IPS-NIHi7 (cell line): ENCODE results near the gene DOK3.
"Not testable (repeated sequence)": the region's sequence is repeated elsewhere in the genome, so short reads cannot be mapped to it uniquely, and the experiment has no call there.

ENCODE experiments used
- DNase-seq: peaks from one replicate; pipeline ENCODE4 v3.0.0; 2012; ENCODE audit warnings: mixed read lengths; ENCODE audit errors: extremely low spot score

The DOK3 gene

DNA sequence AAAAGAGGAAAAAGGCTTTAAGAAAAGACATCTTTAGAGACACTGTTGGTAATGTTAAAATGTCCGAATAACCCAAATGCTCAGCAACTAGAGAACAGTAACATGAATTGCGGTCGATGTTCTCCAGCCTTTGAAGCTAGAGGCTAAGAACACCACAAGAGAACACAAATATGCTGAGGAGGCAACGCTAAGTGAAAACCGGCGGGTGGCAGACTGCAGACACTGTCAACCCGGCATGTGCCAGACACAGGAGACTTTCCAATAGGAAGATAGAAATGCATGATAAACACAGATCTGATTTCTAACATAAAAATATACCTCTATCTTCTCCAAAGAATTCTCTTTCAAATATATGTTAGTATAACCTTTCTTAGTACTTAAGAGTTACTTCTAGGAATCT lies 25.5 kb upstream of the DOK3 start:
- DNase-seq, result no peak

DNA sequence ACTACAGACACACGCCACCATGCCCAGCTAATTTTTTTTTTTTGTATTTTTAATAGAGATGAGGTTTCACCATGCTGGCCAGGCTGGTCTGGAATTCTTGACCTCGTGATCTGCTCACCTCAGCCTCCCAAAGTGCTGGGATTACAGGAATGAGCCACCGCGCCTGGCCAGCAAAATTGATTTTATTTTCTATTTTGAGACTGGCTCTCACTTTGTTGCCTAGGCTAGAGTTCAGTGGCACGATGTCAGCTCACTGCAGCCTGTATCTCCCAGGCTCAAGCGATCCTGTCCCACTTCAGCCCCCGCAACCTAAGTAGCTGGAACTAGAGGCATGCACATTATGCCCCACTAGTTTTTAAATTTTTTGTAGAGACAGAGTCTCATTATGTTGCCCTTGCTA lies 24.8 kb upstream of the DOK3 start:
- not testable (repeated sequence) for DNase-seq

DNA sequence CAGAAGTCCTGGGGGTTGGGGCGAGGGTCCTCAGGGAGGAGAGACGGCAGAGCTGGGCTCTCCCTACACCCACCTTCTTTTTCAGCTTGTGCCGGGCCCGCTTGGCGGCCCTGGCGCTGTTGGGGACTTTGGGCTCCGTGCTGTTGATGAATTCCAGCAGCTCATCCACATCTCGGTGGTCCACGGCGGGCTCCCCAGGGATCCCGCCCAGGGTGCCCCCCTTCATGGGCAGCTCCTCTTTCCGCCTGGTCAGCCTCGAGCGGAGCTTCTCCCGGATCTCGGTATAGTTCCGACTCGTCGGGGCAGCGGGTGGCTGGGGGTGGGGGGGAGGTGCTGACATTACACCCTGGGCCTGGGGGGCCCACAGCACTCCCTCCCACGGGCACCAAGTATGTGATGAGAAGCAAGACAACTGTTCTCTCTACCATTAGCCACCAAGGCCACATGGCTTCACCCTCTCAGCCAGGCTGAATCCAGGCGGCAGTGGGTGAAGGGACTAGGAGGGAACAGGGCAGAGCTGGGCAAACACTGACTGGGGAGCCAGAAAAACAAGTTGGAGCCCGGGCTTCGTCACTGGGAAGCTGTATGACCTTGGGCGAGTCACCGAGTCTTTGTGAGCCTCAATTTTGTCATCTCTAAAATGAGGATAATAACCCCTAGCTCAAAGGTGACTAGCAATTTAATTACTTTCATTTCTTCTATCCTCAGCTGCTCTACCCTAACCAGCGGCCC lies 21.7 kb upstream of the DOK3 start:
- DNase-seq, result no peak

DNA sequence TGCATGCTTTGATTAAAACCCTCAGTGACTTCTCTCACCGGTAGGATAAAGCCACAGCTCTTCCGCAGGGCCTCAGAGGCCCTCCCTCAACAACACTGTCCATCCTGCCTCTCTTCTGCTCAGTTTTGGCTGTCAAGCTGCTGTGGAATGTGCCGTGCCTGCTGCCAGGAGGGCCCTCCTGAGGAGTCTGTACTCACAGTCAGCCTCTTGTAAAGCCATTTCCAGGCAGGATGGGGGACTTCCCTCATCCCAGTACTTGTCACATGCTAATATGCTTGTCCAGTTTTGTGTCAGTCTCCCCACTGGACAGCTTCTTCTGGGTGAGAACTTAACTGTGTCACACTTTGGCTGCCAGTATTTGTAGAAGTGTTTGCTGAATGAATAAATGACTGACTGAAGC lies 21.0 kb upstream of the DOK3 start:
- DNase-seq, result no peak

DNA sequence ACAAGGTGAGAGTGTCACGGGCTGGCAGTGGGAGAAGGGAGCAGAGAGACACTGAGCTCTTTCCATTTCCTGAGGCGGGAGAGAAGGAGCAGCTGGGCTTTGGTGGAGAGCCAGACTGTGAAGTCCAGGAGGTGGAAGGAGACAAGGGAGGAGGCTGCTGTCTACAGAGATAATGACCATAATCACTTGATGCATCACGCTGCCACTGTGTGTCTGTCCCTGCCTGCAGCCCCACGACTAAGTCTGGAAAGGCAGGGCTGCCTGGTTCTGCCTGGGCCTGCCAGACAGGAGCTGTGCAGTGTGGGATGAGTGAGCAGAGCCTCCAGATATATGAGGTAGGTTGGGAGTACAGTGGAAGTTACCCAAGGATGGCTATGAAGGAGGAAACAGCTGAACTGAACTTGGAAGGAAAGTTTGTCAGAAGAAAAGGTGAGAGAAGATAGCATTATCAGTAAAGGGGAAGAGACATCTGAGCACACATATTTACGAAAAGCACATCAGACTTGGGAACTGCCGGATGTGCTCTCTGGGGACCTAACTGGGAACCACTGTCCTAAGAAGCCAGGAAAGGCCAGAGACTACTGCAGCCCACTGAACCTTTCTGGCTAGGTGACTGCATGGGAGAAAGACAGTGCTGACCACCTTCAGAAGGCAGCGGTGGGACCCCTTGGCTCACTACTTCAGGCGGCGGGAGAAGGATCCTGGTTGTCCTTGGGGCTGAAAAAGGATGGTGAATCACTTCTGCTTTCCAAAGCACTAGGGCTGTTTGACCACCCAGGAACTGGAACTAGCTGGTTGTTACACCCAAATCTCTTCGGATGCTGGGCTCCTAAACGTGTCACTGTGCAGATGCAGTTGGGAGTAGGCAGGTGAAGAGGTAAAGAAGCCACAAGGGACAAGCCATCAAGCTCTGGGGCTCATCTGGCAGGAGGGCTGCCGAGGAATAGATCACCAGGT lies 19.9 kb upstream of the DOK3 start:
- no peak for DNase-seq

DNA sequence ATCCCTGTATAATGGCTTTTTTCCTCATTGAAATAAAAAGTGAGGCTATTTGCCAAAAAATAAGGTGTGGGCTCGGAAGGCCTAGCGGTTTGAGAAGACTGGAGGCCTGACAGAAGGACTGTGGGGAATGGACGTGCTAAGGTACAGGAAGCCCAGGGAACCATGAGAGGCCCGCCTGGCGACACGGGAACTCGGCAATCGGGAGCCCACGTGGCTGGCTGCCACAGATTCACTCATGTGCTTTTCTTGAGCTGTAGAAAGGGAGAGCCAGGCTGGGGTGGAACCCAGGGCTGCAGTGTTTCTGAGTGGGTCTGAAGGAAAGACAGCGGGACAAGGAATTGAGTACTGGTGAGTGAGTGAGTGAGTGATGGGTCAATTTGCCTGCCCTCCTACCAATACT lies 19.0 kb upstream of the DOK3 start:
- no peak for DNase-seq

DNA sequence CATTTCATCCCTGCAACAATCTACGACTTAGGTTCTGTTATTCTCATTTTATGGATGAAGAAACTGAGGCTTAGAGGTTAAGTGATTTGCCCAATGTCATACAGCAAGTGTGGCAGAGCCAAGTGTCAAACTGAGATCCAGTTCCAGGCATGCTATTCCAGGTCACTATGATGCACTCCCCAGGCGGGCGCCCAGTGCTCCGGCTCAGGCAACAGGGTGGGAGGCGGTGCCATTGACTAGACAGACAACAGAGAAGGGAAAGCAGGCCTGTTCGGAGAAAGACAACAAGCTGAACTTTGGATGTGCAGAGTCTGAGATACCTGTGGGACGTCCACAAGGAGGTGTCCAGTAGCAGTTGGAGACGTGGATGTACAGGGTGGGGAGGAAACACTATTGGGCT lies 18.0 kb upstream of the DOK3 start:
- DNase-seq, result no peak

DNA sequence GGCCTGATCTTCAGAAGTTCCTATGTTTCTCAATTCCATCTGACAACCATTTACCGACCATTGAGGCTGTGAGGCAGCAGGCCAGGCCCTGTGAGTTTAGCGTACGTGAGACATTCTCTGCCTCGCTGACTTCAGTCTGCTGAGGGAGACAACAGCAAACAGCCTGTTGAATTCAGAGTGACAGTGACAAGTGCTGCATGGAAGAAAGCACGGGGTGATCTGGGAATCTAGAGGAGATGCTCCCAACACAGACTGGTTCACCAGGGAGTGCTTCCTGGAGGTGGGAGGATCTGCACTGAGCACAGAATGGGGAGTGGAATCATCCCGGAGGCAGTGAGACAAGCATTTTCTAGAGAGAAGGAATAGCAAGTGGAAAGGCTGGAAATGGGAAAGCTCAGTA lies 17.2 kb upstream of the DOK3 start:
- no peak for DNase-seq

DNA sequence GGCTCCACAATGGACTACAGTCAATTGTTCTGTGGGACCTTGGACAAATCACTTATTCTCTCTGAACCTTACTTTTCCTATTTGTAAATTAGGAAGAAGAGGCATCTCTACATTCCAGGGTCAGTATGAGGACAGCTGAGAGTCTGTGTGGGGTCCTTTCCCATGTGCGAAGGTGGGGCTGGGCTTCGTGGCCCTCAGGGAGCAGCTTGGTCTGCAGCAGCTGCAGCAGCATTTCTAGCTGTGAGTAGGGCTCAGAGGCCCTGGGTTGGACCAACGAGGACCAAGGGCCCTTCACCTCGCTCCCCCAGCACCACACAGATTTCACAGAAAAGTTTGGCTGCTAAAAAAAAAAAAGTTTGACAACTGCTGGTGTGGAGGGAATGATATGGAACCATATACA lies 16.6 kb upstream of the DOK3 start:
- DNase-seq, result no peak

DNA sequence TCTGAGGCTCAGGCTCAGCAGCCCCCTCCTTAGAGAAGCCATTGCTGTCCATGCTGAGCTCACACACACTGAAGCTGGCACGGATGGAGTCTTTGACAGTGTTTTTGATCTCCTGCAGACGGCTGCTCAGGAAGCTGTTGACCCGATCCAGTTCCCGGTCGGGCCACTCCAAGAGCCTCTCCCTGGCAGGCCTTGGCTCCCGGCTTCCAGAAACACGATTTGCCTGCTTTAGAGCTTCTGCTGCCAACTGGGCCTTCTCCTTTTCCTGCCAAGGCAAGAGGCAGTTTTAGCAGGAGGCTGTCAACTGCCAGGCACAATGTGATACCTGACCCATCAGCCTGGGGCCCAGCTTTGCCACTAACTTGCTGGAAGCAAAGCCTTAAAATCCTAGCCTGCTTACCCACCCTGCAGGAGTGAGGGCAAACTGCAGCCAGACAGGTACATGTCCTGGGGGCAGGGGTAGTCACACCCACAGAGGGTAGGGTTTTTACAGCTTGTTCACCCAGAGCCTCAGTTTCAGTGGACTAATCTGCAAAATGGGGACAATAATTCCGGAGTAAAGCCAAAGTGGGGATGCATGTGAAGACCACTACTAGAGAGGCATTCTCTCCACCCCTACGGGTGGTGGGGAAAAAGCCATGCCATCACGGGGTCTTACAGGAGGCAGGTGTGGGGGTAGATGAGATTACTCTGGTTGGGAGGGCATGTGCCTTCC lies 15.5 kb upstream of the DOK3 start:
- DNase-seq, result no peak

DNA sequence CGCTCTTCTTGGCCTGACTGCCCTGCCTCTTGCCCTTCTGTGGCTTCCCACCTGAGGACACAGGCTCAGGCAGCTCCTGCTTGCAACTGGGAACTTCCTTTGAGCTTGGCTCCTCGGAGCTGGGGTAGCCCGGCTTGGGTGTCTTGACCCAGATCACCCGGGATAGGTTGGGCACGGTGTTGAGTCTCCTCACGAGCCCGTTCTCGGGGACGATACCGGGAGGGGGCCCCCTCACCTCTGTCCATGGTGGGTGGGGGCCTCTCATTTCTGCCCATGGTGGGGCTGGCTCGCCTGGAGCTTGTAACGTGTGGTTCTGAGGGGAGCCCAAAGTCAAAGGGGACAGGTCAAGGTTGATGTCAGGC lies 14.9 kb upstream of the DOK3 start:
- no peak for DNase-seq

DNA sequence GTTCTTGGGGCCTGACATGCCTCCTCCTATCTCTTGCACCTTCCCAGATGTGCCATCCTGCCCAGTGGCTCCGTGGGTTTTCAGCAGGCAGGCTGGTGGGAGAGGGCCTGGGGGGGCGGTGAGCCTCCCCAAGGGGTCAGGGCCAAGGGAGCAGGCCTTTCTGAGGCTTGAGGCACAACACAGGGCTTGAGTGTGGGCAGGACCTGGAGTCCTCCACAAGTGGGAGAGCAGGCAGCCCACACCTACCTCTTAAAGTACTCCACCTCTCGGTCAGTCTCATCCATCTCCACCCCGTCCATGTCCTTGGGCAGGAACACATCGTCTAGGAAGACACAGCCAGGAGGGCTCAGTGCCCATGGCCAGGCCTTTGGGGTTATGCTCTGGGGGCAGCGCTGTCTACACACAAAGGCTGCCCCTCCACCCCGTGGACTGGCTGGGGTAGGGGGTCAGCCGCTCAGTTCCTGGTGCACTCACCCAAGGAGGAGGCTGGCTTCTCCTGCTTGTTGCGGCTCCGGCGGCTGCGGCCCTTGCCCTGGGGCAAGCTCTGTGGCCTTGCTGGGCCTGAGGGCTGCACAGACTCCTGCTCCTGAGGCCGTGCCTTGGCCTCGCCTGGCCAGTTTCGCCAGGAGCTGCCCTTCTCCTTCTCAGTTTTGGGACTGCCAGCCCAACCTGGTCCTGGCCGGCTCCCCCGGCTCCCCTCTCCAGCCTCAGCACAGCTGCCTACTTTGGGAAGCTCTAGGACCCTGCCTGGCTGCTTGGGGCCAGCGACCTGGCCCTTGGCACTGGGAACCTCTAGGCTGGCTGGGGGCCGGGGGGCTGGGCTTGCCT lies 14.3 kb upstream of the DOK3 start:
- DNase-seq, result no peak

DNA sequence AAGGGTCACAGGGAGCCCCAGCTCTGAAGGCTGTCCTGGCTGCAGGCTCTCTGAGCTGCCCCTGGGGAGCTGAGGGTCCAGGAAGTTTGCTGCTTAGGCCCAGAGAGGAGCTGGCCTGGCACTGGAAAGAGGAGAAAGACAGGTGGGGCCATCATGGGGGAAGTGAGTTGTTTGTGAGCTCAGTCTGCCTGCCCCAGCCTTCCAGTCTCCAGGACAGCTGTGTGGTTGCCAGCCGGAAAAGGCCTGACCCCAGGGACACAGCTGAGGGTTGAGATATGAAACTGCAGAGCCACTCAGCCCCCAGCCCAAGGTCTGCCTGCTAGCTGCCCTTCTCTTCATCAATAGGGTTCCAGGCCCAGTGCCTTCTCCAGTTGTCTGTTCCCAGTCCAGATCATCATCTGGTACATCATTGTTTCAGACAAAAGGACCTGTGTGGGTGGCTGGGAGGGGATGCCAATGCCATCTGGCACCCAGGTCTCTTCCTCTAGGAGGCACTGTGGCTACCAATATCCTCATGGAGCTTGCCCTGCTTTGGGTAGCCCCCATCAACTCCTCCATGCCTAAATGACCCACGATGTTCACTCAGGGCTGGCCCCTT lies 11.4 kb upstream of the DOK3 start:
- no peak for DNase-seq

DNA sequence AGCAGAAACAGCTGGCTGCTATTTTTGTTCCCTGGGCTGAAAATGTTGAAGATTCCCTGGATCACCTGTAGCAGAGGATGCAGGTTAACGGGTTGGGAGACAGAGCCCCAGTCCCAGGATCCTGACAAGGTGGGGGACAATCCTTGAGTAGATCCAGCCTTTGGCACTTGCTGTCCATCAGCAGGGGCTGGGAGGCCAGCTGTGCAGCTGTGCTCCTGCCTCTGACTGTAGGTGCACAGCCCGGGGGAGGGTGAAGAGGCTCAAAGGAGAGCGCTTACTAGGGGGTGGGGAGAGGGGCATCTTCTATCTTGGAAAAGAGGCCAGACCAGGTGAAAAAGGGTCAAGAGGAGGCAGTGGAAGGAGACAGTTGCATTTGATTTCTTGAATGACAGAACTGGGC lies 10.6 kb upstream of the DOK3 start:
- DNase-seq, result no peak

DNA sequence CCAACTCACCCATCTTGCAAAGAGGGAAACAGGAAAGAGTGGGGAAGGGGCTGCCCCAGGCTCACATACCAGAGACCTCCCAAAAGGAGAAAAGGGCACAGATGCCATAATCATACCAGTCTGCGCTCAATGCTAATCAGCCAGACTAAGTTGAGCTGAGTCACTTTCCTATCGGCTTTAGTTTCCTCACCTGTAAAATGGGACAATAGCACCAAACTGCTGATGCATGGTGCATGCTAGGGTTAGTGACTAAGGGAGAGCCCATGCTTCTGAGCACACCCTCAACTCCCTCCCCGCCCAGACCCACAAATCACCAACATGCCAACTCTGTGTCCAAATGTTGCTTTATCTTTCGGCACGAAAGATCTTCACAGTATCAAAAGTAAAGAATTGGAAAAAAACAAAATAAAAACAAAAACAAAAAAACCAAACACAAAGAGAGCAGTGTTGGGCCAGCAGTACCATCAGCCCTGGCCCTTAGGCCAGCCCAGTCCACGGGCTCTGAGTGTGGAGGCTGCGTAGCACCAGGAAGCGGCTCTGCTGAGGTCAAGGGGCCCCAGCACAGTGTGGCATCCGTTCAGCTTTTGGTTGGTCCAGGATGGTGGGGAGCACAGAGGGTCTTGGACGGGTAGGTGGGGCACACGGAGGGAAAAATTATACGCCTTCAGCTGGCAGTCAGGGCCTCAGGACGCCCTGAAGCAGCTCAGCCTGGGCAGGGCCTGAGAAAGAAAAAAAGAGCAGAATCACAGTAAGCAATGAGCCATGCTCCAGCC lies 10.0 kb upstream of the DOK3 start:
- DNase-seq, result no peak

DNA sequence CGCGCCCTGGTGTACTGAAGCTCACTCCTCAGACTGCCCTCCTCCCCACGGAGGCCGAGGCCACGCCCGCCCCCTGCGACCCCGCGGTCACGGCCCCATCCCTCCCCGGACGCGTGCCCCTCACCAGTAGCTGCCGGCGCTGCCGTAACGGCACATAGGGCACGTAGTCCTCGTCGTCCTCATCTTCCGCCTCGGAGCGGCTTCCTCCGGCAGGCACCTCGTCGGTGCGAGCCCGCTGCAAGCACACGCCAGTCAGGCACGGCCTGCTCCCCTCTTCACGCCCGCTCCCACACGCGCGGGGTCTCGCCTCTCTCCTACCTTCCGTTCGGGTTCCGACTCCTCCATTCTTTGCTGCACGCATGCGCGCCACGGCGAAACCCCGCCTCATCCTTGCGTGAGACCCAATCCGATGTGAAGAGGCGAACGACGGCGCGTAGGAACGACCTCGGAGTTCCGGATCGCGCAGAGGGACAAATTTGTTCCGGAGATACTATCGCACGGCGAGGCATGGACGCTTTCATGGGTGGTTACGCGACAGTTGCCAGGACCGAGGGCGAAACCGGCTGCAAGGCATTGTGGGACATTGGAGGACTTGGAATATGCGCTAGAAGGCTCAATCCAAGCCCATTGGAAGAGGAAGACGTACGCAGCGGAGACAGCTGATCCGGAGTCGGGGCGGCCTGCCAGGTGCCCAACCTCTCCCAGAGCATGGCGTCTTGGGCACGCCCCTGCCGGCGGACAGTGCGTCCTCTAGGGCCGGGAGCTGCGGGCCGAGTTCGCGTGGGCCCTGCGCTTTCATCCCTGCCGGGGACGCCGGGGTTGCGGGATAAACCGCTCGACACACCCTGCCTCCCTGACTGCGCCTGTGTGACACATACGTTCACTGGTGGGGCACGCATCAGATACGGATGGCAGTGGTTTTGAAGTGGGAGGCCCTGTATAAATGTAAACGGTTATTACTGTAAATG lies 7.3 kb upstream of the DOK3 start, which contains the start of gene DDX41:
Gene DDX41, minus strand, starts transcription at position 361 of the 968 bp plus-strand sequence. Its CDS starts 16 bp downstream, at position 345.
- peak; percentile 98 for DNase-seq

DNA sequence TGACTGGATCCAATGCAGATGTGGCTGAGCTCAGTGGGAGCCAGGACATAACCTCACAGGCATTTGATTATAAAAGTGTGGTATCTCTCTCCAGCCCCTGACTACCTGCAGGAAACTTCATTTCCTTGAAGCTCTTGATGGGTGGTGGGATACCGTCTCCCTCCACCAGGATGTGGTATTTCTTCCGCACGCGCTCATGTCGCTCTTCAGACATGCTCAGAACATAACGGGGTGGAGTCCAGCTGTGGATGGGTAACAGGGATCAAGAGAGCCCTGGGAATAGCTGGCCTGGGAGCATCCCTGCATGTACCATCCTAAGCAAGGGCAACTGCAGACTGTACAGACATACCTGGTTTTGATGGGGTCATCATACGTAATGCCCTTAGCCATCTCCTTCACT lies 6.0 kb upstream of the DOK3 start:
- no peak for DNase-seq

DNA sequence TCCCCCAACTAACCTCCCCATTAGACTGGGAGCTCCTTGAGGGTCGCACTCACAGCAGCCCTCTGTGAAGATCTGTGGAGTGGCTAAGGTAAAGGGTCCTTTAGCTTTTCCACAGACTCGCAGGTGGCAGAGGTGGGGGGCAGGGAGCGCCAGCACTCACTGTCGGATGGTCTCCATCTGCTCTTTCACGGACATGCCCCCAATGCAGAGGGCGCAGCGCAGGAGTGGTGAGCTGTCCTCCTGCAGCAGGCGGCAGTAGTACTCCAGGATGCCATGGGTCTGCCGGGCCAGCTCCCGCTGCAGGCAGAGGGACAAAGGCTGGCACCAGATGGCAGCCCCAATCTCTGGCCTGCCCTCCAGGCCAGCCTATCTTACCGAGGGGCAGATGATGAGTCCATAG lies 4.9 kb upstream of the DOK3 start:
- DNase-seq, result no peak

DNA sequence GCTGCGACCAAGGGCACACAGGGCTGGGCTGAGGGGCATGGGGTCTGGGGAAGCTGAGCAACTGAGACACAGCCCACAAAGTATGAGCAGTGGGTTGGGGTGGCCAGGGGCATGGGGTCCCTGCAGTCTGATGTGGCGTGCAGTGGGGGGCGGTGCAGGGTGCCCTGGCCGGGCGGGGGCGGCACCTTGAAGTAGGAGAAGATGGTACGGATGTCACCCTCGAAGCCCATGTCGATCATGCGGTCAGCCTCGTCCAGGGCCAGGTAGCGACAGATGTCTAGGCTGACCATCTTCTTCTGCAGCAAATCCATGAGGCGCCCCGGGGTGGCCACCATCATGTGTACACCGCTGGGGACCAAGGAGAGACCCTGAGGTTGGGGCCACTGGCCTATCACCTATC lies 3.9 kb upstream of the DOK3 start:
- no peak for DNase-seq
